ENCODE measurements around the gene CGNL1.

DNA sequence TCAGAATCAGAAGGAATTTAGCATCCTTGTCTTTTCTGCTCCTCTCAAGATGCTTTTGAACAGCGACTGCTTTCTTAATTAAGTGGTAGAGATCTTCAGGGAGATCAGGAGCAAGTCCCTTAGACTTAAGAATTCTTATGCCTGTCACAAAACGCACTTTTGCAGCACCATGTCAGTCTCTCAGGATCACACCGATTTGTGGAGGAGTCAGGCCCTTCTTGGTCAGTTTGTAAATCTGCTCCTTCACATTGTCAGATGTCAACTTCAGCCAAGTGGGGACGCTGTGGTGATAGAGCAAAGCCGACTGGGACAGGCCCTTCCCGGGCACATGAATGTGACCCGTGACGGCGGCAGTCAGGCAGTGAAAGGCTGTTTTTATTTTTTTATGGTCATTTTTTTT lies 179.7 kb downstream of the CGNL1 start:
- TF ChIP-seq POLR2A (IDR thresholded peaks at IDR 0.05): no peak
- TF ChIP-seq, protein P1, sequence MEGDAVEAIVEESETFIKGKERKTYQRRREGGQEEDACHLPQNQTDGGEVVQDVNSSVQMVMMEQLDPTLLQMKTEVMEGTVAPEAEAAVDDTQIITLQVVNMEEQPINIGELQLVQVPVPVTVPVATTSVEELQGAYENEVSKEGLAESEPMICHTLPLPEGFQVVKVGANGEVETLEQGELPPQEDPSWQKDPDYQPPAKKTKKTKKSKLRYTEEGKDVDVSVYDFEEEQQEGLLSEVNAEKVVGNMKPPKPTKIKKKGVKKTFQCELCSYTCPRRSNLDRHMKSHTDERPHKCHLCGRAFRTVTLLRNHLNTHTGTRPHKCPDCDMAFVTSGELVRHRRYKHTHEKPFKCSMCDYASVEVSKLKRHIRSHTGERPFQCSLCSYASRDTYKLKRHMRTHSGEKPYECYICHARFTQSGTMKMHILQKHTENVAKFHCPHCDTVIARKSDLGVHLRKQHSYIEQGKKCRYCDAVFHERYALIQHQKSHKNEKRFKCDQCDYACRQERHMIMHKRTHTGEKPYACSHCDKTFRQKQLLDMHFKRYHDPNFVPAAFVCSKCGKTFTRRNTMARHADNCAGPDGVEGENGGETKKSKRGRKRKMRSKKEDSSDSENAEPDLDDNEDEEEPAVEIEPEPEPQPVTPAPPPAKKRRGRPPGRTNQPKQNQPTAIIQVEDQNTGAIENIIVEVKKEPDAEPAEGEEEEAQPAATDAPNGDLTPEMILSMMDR (IDR thresholded peaks at IDR 0.05): no peak
